Keratinocyte (primary cell): ENCODE measurements around the gene ASTN2.

Source experiments
- EZH2 ChIP-seq: IDR thresholded peaks from one replicate; pipeline ENCODE4 v1.6.1; 2012; ENCODE audit warnings: inconsistent platforms, mild to moderate bottlenecking, low read length, moderate library complexity
- TF ChIP-seq, protein P1 (sequence below), 3 experiments: IDR thresholded peaks in 1 of 3; conservative IDR thresholded peaks in 1 of 3; optimal IDR thresholded peaks in 1 of 3; 2 replicates in 2 of 3; 3 replicates in 1 of 3; pipeline versions ENCODE3 to v1.5.1; 2011; ENCODE audit warnings: low read length in 3 of 3, mild to moderate bottlenecking in 3 of 3, moderate library complexity in 2 of 3, control low read depth in 1 of 3, inconsistent platforms in 1 of 3; ENCODE audit not compliant: insufficient read depth in 2 of 3; ENCODE audit errors: extremely low read depth in 1 of 3

DNA sequence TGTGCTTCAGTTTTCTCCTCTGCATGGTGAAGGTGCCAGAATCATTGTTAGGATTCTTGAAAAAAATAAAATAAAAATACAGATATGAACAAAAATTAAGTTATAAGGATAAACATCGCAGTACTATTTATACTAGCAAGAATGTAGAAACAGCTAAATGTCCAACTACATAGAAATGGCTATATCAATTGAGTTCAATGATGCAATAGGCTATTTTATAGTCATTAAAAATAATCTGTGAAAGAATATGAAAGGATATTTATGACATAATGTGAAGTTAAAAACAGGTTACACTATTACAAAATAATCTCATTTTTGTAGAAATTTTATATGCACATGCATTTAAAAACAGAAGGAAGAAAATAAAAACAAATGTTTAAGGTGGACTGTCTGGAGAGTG is 926.5 kb downstream of the ASTN2 start:
- TF ChIP-seq, protein P1, sequence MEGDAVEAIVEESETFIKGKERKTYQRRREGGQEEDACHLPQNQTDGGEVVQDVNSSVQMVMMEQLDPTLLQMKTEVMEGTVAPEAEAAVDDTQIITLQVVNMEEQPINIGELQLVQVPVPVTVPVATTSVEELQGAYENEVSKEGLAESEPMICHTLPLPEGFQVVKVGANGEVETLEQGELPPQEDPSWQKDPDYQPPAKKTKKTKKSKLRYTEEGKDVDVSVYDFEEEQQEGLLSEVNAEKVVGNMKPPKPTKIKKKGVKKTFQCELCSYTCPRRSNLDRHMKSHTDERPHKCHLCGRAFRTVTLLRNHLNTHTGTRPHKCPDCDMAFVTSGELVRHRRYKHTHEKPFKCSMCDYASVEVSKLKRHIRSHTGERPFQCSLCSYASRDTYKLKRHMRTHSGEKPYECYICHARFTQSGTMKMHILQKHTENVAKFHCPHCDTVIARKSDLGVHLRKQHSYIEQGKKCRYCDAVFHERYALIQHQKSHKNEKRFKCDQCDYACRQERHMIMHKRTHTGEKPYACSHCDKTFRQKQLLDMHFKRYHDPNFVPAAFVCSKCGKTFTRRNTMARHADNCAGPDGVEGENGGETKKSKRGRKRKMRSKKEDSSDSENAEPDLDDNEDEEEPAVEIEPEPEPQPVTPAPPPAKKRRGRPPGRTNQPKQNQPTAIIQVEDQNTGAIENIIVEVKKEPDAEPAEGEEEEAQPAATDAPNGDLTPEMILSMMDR (optimal IDR thresholded peaks at IDR 0.05 in 1 of 3, IDR thresholded peaks at IDR 0.05 in 1 of 3, conservative IDR thresholded peaks at IDR 0.05 in 1 of 3; ENCODE audit: extremely low read depth in 1 of 3, insufficient read depth in 2 of 3, low read length in 3 of 3), result no peak
- TF ChIP-seq EZH2, result no peak
